Type B pancreatic cell (in vitro differentiated cells): ENCODE data around the gene ZMIZ2. TPM values are rescaled to one million over a fixed set of nuclear protein-coding genes. Genes with fewer than 3 reads are reported as not detected.
"Not testable (repeated sequence)": the region's sequence is repeated elsewhere in the genome, so short reads cannot be mapped to it uniquely, and the experiment has no call there.

Experiments used
- DNase-seq: peaks from one replicate; pipeline ENCODE4 v3.0.0; 2021; ENCODE audit warnings: mixed read lengths; ENCODE audit not compliant: unreplicated experiment; ENCODE audit errors: extremely low spot score
- H3K27ac Mint-ChIP-seq: 2 replicates; pipeline ENCODE4 v1.8.0; 2021; ENCODE audit warnings: mild to moderate bottlenecking, mixed read lengths
- H3K27me3 Mint-ChIP-seq: 2 replicates; pipeline ENCODE4 v1.8.0; 2021; ENCODE audit warnings: mixed read lengths
- H3K36me3 Mint-ChIP-seq: 2 replicates; pipeline ENCODE4 v1.8.0; 2021; ENCODE audit warnings: mixed read lengths
- H3K4me1 Mint-ChIP-seq: one replicate; pipeline ENCODE4 v1.8.0; 2021; ENCODE audit warnings: mixed read lengths; ENCODE audit not compliant: unreplicated experiment
- H3K4me3 Mint-ChIP-seq: 2 replicates; pipeline ENCODE4 v1.8.0; 2021; ENCODE audit warnings: mild to moderate bottlenecking, mixed read lengths
- H3K9me3 Mint-ChIP-seq: 2 replicates; pipeline ENCODE4 v1.8.0; 2021; ENCODE audit warnings: mixed read lengths
- total RNA-seq: library from RNA; stranded (reverse); gene quantifications from 2 replicates; pipeline ENCODE4 v1.2.1, GENCODE V29; 2021; ENCODE audit warnings: low replicate concordance
- TF ChIP-seq, protein P1 (sequence below): fragments of 200-600 bp; sonication (generic); conservative IDR thresholded peaks from 2 replicates; pipeline ENCODE4 v1.5.0; 2021; ENCODE audit warnings: antibody characterized with exemption, mild to moderate bottlenecking

The ZMIZ2 gene
- total RNA-seq, 1 donor from 2014 or later, result 112 TPM

DNA sequence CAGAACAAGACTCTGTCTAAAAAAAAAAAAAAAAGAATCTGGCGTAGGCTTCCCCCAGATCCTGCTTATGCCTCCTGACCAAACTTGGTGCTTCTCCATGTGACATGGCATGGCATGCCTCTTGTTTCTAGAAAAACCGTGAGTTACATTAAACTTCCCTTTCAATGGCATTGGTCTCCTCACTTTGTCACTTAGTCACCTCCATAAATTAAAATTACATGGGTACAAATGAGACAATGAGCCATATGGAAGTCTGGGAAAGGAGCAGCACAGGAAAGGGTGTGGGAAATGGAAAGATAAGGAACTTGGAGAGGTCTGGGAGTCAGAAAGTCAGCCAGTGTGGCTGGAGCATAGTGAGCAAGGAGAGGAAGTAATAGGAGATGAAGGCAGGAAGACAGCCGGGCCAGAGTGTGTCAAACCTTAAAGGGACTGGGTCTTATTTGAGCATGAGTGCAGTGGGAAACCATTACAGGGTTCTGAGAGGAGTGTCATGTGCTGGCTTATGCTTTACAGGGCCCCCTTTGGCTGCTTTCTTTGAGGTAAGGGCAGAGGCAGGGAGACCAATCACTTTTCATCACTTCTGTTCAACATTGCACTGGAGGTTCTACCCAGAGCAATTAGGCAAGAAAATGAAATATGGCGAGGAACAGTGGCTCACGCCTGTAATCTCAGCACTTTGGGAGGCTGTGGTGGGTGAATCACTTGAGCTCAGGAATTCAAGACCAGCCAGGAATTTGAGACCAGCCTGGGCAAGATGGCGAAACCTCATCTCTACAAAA lies 21.3 kb upstream of the ZMIZ2 start:
- TF ChIP-seq, protein P1, sequence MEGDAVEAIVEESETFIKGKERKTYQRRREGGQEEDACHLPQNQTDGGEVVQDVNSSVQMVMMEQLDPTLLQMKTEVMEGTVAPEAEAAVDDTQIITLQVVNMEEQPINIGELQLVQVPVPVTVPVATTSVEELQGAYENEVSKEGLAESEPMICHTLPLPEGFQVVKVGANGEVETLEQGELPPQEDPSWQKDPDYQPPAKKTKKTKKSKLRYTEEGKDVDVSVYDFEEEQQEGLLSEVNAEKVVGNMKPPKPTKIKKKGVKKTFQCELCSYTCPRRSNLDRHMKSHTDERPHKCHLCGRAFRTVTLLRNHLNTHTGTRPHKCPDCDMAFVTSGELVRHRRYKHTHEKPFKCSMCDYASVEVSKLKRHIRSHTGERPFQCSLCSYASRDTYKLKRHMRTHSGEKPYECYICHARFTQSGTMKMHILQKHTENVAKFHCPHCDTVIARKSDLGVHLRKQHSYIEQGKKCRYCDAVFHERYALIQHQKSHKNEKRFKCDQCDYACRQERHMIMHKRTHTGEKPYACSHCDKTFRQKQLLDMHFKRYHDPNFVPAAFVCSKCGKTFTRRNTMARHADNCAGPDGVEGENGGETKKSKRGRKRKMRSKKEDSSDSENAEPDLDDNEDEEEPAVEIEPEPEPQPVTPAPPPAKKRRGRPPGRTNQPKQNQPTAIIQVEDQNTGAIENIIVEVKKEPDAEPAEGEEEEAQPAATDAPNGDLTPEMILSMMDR, result no peak
- Mint-ChIP-seq H3K27ac (no peak overlapping the region), H3K4me1 (no peaks in the 10 kb centered on the region), H3K27me3 (no peaks in the 10 kb centered on the region), H3K36me3 (no peaks in the 10 kb centered on the region), H3K9me3 (no peaks in the 10 kb centered on the region), H3K4me3 (no peak overlapping the region)
- no peak for DNase-seq

DNA sequence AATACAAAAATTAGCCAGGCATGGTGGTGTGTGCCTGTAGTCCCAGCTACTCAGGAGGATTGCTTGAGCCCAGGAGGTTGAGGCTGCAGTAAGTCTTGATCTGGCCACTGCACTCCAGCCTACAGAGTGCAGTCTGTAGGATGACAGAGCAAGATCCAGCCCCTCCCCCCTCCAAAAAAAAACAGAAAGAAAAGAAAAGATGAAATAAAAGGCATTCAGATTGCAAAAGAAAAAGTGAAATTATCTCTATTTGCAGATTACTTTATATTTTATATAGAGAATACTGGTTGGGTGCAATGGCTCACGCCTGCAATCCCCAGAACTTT lies 20.7 kb upstream of the ZMIZ2 start:
- H3K4me1 Mint-ChIP-seq, result no peaks in the 10 kb centered on the region
- DNase-seq, result no peak
- no peak overlapping the region for H3K27ac Mint-ChIP-seq
- H3K4me3 Mint-ChIP-seq, result no peak overlapping the region
- no peaks in the 10 kb centered on the region for H3K9me3 Mint-ChIP-seq
- TF ChIP-seq, protein P1, result no peak
- H3K27me3 Mint-ChIP-seq, result no peaks in the 10 kb centered on the region
- no peaks in the 10 kb centered on the region for H3K36me3 Mint-ChIP-seq

DNA sequence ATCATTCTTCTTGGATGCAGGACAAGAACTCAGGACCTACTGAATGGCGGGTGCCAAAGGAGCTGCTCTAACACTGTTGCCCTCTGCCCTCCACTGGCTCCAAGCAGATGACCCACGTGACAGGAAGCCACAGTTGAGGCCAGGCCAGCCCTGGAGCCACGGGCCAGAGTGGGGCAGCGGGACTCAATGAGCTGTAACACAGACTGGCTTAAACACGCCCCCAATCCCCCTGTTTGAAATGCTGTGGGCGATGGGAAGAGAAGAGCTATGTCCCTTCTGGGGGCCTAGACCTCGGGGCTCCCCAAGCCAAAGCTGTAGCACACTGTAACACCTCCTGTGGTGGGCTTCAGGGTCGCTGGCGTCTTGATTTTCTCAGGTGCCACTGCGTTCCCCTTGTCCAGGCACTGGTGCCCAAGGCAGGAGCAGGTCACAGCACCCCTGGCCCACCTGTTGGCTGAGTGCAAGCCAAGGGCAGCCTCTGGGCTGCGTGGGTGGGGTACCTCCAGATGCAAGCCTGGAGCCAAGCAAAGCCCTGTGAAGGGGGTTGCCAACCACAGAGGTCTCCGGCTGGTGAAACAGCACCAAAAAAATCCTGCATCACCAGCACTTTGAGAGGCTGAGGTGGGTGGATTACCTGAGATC lies 18.6 kb upstream of the ZMIZ2 start:
- no peak overlapping the region for H3K27ac Mint-ChIP-seq
- H3K36me3 Mint-ChIP-seq, result no peaks in the 10 kb centered on the region
- H3K4me1 Mint-ChIP-seq, result no peaks in the 10 kb centered on the region
- TF ChIP-seq, protein P1, result no peak
- no peaks in the 10 kb centered on the region for H3K9me3 Mint-ChIP-seq
- no peak for DNase-seq
- H3K27me3 Mint-ChIP-seq, result no peaks in the 10 kb centered on the region
- no peak overlapping the region for H3K4me3 Mint-ChIP-seq

DNA sequence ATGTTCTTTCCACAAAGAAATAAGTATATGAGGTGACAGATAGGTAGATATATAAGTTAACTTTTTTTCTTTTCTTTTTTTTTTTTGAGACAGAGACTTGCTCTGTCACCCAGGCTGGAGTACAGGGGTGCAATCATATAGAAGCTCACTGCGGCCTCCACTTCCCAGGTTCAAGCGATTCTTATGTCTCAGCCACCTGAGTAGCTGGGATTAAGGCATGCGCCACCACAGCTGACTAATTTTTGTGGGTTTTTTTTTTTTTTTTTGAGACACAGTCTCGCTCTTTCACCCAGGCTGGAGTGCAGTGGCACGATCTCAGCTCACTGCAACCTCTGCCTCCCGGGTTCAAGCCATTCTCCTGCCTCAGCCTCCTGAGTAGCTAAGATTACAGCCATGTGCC lies 15.7 kb upstream of the ZMIZ2 start:
- H3K9me3 Mint-ChIP-seq, H3K27ac Mint-ChIP-seq, H3K27me3 Mint-ChIP-seq, H3K4me1 Mint-ChIP-seq, H3K36me3 Mint-ChIP-seq, DNase-seq, H3K4me3 Mint-ChIP-seq: not testable (repeated sequence)

DNA sequence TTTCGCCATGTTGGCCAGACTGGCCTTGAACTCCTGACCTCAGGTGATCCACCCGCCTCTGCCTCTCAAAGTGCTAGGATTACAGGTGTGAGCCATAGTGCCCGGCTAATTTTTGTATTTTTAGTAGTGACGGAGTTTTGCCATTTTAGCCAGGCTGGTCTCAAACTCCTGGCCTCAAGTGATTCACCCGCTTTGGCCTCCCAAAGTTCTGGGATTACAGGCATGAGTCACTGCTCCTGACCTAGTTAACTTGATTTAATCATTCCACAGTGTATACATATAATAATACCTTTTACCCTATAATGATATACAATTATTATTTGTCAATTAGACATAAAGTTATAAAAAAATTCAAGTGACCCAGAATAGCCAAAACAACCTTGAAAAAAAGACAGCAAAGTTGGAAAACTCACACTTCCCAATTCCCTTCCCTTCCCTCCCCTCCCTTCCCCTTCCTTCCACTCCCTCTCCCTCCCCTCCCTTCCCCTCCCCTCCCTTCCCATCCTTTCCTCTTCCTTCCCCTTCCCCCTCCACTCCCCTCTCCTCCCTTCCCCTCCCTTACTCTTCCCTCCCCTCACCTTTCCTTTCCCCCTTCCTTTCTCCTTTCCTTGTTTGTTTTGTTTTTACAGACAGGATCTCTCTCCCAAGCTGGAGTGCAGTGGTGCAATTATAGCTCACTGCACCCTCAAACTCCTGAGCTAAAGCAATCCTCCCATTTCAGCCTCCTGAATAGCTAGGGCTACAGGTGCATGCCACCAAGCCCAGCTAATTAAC lies 14.8 kb upstream of the ZMIZ2 start:
- no peaks in the 10 kb centered on the region for H3K27me3 Mint-ChIP-seq
- H3K9me3 Mint-ChIP-seq, result no peaks in the 10 kb centered on the region
- H3K36me3 Mint-ChIP-seq, result no peaks in the 10 kb centered on the region
- H3K4me1 Mint-ChIP-seq, result no peaks in the 10 kb centered on the region
- H3K27ac Mint-ChIP-seq, result no peak overlapping the region
- H3K4me3 Mint-ChIP-seq, result no peak overlapping the region
- no peak for DNase-seq
- TF ChIP-seq, protein P1, result no peak
